HCT116 (cell line): ENCODE measurements around the gene DPP10. TPM values are rescaled to one million over a fixed set of nuclear protein-coding genes. Genes with fewer than 3 reads are reported as not detected.

Experiments used
- ATAC-seq: fragments of 200-7000 bp; cut with Tn5 transposase; 2 replicates; pipeline ENCODE4 v1.9.1; 2020; ENCODE audit warnings: mild to moderate bottlenecking, moderate library complexity
- BruUV-seq: library from RNA; stranded (reverse); fragments of 400-500 nt; replicated peaks from 2 replicates; lab custom pipeline; 2021; lab: Mats Ljungman, UMichigan
- CTCF ChIA-PET: fragments of 300-600 bp; sonication (Branson Sonifier 250); formaldehyde crosslinking; loops from one replicate; lab custom pipeline; 2021; ENCODE audit warnings: antibody characterized with exemption; lab: Charles Lee
- POLR2A ChIA-PET: fragments of 300-600, 350-600 bp; sonication (Branson Sonifier 250); formaldehyde crosslinking; loops from one replicate; lab custom pipeline; 2021; ENCODE audit warnings: antibody characterized with exemption; lab: Charles Lee
- RAD21 ChIA-PET, 2 experiments: fragments of 300-600 bp; sonication (Branson Sonifier 250); formaldehyde crosslinking; loops; one replicate each; lab custom pipeline; 2023; ENCODE audit warnings: low total read pairs in 2 of 2; ENCODE audit not compliant: uncharacterized antibody in 2 of 2, unreplicated experiment in 2 of 2, low non-redundant PET in 1 of 2; lab: Charles Lee
- DNase-seq: peaks from one replicate; pipeline ENCODE4 v3.0.0-alpha.2; 2010; ENCODE audit warnings: low read depth, low spot score
- H2AFZ ChIP-seq: fragments of 200-600 bp; shearing (Covaris generic), sonication (generic); 2 replicates; pipeline ENCODE4 v1.6.1; 2017; ENCODE audit warnings: low read depth, mixed run types, mixed read lengths, antibody characterized with exemption, low read length; ENCODE audit not compliant: poor library complexity, severe bottlenecking
- H3K27ac ChIP-seq: 2 replicates; pipeline ENCODE4 v1.5.1; 2012; ENCODE audit warnings: low read depth, low read length
- H3K27me3 ChIP-seq: fragments of 200-600 bp; sonication (generic); 2 replicates; pipeline ENCODE4 v1.6.1; 2016; ENCODE audit warnings: mixed run types, low read length, mixed read lengths; ENCODE audit not compliant: insufficient read depth
- H3K36me3 ChIP-seq, 2 experiments: fragments of 200-500 bp in 1 of 2; fragments of 200-600 bp in 1 of 2; sonication (Bioruptor generic) in 1 of 2; sonication (generic) in 1 of 2; 2 replicates each; pipeline versions ENCODE4 v1.5.1 to v1.6.1; 2014 to 2016; ENCODE audit warnings: low read length in 2 of 2, inconsistent platforms in 1 of 2, mixed read lengths in 1 of 2, mixed run types in 1 of 2; ENCODE audit not compliant: insufficient read depth in 2 of 2, control insufficient read depth in 1 of 2
- H3K4me1 ChIP-seq, 2 experiments: fragments of 200-600 bp in 1 of 2; sonication (generic) in 1 of 2; 2 replicates each; pipeline versions ENCODE4 v1.5.1 to v1.6.1; 2012 to 2017; ENCODE audit warnings: low read length in 2 of 2, inconsistent platforms in 1 of 2, mild to moderate bottlenecking in 1 of 2, mixed read lengths in 1 of 2, mixed run types in 1 of 2, moderate library complexity in 1 of 2; ENCODE audit not compliant: insufficient read depth in 2 of 2, control insufficient read depth in 1 of 2
- H3K4me2 ChIP-seq: fragments of 200-600 bp; sonication (generic); 2 replicates; pipeline ENCODE4 v1.6.1; 2017; ENCODE audit warnings: mixed run types, low read length, mixed read lengths
- H3K4me3 ChIP-seq, 2 experiments: fragments of 200-600 bp in 1 of 2; sonication (generic) in 1 of 2; replicated peaks in 1 of 2; 2 replicates each; pipeline ENCODE4 v1.5.1; 2011 to 2016; ENCODE audit warnings: low read length in 2 of 2, control low read depth in 1 of 2, low read depth in 1 of 2, mild to moderate bottlenecking in 1 of 2, mixed read lengths in 1 of 2, mixed run types in 1 of 2
- H3K79me2 ChIP-seq: fragments of 200-600 bp; sonication (generic); 2 replicates; pipeline ENCODE4 v1.6.1; 2017; ENCODE audit warnings: mild to moderate bottlenecking, mixed run types, low read length, moderate library complexity, mixed read lengths; ENCODE audit not compliant: insufficient read depth
- H3K9ac ChIP-seq: fragments of 200-600 bp; sonication (generic); 2 replicates; pipeline ENCODE4 v1.6.1; 2016; ENCODE audit warnings: low read length, mixed read lengths
- H3K9me2 ChIP-seq: fragments of 200-600 bp; sonication (generic), shearing (Covaris generic); 2 replicates; pipeline ENCODE4 v1.6.1; 2017; ENCODE audit warnings: mixed run types, mild to moderate bottlenecking, moderate library complexity; ENCODE audit not compliant: insufficient read depth
- H3K9me3 ChIP-seq, 2 experiments: fragments of 200-500 bp in 1 of 2; fragments of 200-600 bp in 1 of 2; sonication (Bioruptor generic) in 1 of 2; sonication (generic) in 1 of 2; 2 replicates each; pipeline ENCODE4 v1.6.1; 2014 to 2017; ENCODE audit warnings: low read length in 2 of 2, mixed read lengths in 2 of 2, inconsistent platforms in 1 of 2, low read depth in 1 of 2, mild to moderate bottlenecking in 1 of 2, mixed run types in 1 of 2, moderate library complexity in 1 of 2; ENCODE audit not compliant: control insufficient read depth in 1 of 2, insufficient read depth in 1 of 2
- H4K20me1 ChIP-seq: fragments of 200-600 bp; sonication (generic), shearing (Covaris generic); 2 replicates; pipeline ENCODE4 v1.6.1; 2017; ENCODE audit warnings: mixed run types, mild to moderate bottlenecking, moderate library complexity; ENCODE audit not compliant: insufficient read depth
- CEBPB ChIP-seq: IDR thresholded peaks from 2 replicates; pipeline ENCODE4 v1.6.1; 2012; ENCODE audit warnings: low read depth
- EZH2phosphoT487 ChIP-seq: fragments of 200-600 bp; IDR thresholded peaks from 2 replicates; pipeline ENCODE4 v1.6.1; 2018; ENCODE audit warnings: antibody characterized with exemption, borderline replicate concordance
- JUND ChIP-seq: IDR thresholded peaks from 2 replicates; pipeline ENCODE4 v1.6.1; 2012
- REST ChIP-seq: IDR thresholded peaks from 2 replicates; pipeline ENCODE4 v1.6.1; 2012; ENCODE audit warnings: low read depth
- SP1 ChIP-seq: IDR thresholded peaks from 2 replicates; pipeline ENCODE4 v1.6.1; 2012; ENCODE audit warnings: low read depth
- YY1 ChIP-seq: IDR thresholded peaks from 2 replicates; pipeline ENCODE4 v1.6.1; 2011; ENCODE audit warnings: low read length, low read depth, moderate library complexity, mild to moderate bottlenecking; ENCODE audit not compliant: insufficient replicate concordance; ENCODE audit errors: extremely low read depth
- ZFX ChIP-seq: fragments of 450-650 bp; IDR thresholded peaks from 2 replicates; pipeline ENCODE4 v1.6.1; 2017
- intact Hi-C: fragments of 100-400 bp; cut with micrococcal nuclease; formaldehyde crosslinking; loops from 2 replicates; pipeline ENCODE4 v1.10.0; 2022
- total RNA-seq: library from RNA; stranded (reverse); gene quantifications from one replicate; pipeline ENCODE4 v1.2.1, GENCODE V29; 2021; ENCODE audit not compliant: unreplicated experiment
- TF ChIP-seq, protein P1 (sequence below), 3 experiments: fragments of 200-600 bp in 1 of 3; sonication (generic) in 1 of 3; IDR thresholded peaks in 2 of 3; conservative IDR thresholded peaks in 1 of 3; 2 replicates each; pipeline ENCODE4 v1.5.1; 2012 to 2017; ENCODE audit warnings: low read depth in 2 of 3, low read length in 2 of 3, antibody characterized with exemption in 1 of 3, borderline replicate concordance in 1 of 3, control low read depth in 1 of 3, mild to moderate bottlenecking in 1 of 3, mixed read lengths in 1 of 3, mixed run types in 1 of 3, moderate library complexity in 1 of 3; ENCODE audit not compliant: insufficient read depth in 1 of 3
- TF ChIP-seq, protein P2 (sequence below): IDR thresholded peaks from 2 replicates; pipeline ENCODE4 v1.6.1; 2011; ENCODE audit warnings: mild to moderate bottlenecking, low read length, moderate library complexity; ENCODE audit not compliant: insufficient replicate concordance; ENCODE audit errors: extremely low read depth
- TF ChIP-seq, protein P3 (sequence below): IDR thresholded peaks from 2 replicates; pipeline ENCODE4 v1.6.1; 2012

DPP10 gene
- total RNA-seq, 1 experiment from 2014 or later: not detected

DNA sequence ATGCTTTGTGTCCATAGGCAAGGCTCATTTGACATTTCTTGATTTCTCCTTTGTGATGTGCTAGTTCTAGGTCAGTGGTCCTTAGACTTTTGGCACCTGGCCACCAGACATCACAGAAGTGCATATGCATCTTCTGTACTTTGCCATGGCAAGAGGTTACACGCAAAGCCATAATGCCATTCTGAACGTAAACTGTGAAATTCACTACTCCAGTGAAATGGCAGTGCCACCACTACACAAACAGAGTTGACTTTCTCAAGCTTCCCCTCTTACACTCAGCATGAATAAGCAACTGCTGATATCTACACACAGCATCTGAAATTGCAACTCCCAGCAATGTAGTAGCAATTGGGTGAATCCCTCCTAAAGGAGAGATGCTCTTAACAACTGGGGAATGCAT is 729.3 kb downstream of the DPP10 start (continued):
- TF ChIP-seq, protein P1, sequence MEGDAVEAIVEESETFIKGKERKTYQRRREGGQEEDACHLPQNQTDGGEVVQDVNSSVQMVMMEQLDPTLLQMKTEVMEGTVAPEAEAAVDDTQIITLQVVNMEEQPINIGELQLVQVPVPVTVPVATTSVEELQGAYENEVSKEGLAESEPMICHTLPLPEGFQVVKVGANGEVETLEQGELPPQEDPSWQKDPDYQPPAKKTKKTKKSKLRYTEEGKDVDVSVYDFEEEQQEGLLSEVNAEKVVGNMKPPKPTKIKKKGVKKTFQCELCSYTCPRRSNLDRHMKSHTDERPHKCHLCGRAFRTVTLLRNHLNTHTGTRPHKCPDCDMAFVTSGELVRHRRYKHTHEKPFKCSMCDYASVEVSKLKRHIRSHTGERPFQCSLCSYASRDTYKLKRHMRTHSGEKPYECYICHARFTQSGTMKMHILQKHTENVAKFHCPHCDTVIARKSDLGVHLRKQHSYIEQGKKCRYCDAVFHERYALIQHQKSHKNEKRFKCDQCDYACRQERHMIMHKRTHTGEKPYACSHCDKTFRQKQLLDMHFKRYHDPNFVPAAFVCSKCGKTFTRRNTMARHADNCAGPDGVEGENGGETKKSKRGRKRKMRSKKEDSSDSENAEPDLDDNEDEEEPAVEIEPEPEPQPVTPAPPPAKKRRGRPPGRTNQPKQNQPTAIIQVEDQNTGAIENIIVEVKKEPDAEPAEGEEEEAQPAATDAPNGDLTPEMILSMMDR (IDR thresholded peaks at IDR 0.05 in 2 of 3, conservative IDR thresholded peaks at IDR 0.05 in 1 of 3; ENCODE audit: borderline replicate concordance in 1 of 3, insufficient read depth in 1 of 3, low read depth in 2 of 3, low read length in 2 of 3): no peak
- no peak for TF ChIP-seq CEBPB

DNA sequence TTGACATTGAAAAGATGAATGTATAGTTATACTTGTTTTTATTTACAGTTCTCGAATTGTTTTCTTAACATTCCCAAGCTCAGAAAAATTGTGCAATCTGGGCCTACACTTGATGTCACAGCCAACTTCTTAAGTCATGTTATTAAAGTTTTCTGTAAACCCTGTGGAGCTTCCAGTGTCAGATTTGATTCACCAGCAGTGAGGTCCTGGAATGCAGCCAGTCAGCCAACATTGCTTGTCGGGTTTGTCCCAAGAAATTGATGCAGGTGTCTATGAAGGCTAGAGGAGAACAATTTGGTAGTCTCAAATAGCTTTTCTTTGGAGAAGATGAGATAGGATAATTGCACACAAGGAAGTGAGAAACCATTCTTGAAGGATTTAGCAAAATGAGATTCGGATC is 732.2 kb downstream of the DPP10 start:
- H2AFZ ChIP-seq: no peak overlapping the region
- H3K27me3 ChIP-seq: no peaks in the 10 kb centered on the region
- intact Hi-C loops: no loop called here
- peaks cover 10 to 17% of the 10 kb centered on the region in 2 experiments; a peak in 2 of 4 replicates for H3K9me3 ChIP-seq
- ChIA-PET CTCF (no interaction called here), RAD21 (no interaction called here), POLR2A (no interaction called here)
- no peak overlapping the region for H3K4me3 ChIP-seq
- ATAC-seq: no peak
- H3K4me2 ChIP-seq: no peak overlapping the region
- H3K9ac ChIP-seq: no peak overlapping the region
- H3K4me1 ChIP-seq: no peaks in the 10 kb centered on the region
- TF ChIP-seq JUND: no peak
- TF ChIP-seq, protein P2, sequence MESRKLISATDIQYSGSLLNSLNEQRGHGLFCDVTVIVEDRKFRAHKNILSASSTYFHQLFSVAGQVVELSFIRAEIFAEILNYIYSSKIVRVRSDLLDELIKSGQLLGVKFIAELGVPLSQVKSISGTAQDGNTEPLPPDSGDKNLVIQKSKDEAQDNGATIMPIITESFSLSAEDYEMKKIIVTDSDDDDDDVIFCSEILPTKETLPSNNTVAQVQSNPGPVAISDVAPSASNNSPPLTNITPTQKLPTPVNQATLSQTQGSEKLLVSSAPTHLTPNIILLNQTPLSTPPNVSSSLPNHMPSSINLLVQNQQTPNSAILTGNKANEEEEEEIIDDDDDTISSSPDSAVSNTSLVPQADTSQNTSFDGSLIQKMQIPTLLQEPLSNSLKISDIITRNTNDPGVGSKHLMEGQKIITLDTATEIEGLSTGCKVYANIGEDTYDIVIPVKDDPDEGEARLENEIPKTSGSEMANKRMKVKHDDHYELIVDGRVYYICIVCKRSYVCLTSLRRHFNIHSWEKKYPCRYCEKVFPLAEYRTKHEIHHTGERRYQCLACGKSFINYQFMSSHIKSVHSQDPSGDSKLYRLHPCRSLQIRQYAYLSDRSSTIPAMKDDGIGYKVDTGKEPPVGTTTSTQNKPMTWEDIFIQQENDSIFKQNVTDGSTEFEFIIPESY: no peak
- TF ChIP-seq ZFX: no peak
- TF ChIP-seq SP1: no peak
- no peak for TF ChIP-seq REST
- TF ChIP-seq EZH2phosphoT487: no peak
- TF ChIP-seq, protein P3, sequence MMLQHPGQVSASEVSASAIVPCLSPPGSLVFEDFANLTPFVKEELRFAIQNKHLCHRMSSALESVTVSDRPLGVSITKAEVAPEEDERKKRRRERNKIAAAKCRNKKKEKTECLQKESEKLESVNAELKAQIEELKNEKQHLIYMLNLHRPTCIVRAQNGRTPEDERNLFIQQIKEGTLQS: no peak
- no peak for TF ChIP-seq YY1
- no peaks in the 10 kb centered on the region for H3K36me3 ChIP-seq
- H3K27ac ChIP-seq: no peak overlapping the region
- no peak for DNase-seq
- H3K9me2 ChIP-seq: no peaks in the 10 kb centered on the region
- H3K79me2 ChIP-seq: no peaks in the 10 kb centered on the region
- H4K20me1 ChIP-seq: no peaks in the 10 kb centered on the region
- no TSS peak for BruUV-seq
